NB4 (cell line): ENCODE data around the gene RAD23B.

Experiments used
- DNase-seq: peaks from one replicate; pipeline ENCODE4 v3.0.0; 2010; ENCODE audit warnings: low read depth
- H3K4me3 ChIP-seq: one replicate; pipeline ENCODE4 v1.5.1; 2011; ENCODE audit warnings: mild to moderate bottlenecking, low read depth, low read length, moderate library complexity
- MYC ChIP-seq: IDR thresholded peaks from 2 replicates; pipeline ENCODE4 v1.6.1; 2011; ENCODE audit warnings: low read depth, low read length
- POLR2A ChIP-seq: IDR thresholded peaks from 2 replicates; pipeline ENCODE4 v1.6.1; 2011; ENCODE audit warnings: mild to moderate bottlenecking; ENCODE audit not compliant: insufficient read length; ENCODE audit errors: extremely low read depth
- TF ChIP-seq, protein P1 (sequence below): IDR thresholded peaks from one replicate; pipeline ENCODE4 v1.5.1; 2012; ENCODE audit warnings: low read depth, low read length
- TF ChIP-seq, protein P2 (sequence below): IDR thresholded peaks from 2 replicates; pipeline ENCODE4 v1.6.1; 2011; ENCODE audit warnings: low read depth, low read length

RAD23B gene

DNA sequence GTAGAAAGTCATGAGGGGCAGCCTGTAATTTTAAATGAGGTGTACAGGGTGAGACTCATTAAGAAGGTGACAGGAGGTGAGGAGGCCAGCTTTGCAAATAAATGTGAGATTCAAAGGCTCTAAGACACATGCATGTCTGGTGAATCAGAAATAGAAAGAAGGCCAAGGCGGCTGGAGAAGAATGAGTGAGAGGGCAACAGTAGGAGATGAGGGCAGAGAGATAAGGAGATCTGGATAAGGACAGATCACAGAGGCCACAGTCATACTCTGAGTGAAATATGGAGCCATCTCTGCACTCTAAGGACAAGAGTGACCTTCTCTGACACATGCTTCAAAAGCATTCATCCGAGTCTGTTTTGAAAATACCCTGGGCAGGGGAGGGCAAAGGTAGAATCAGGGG is 90.7 kb downstream of the RAD23B start:
- DNase-seq: no peak
- no peak for TF ChIP-seq MYC
- no peak for TF ChIP-seq POLR2A
- TF ChIP-seq, protein P1, sequence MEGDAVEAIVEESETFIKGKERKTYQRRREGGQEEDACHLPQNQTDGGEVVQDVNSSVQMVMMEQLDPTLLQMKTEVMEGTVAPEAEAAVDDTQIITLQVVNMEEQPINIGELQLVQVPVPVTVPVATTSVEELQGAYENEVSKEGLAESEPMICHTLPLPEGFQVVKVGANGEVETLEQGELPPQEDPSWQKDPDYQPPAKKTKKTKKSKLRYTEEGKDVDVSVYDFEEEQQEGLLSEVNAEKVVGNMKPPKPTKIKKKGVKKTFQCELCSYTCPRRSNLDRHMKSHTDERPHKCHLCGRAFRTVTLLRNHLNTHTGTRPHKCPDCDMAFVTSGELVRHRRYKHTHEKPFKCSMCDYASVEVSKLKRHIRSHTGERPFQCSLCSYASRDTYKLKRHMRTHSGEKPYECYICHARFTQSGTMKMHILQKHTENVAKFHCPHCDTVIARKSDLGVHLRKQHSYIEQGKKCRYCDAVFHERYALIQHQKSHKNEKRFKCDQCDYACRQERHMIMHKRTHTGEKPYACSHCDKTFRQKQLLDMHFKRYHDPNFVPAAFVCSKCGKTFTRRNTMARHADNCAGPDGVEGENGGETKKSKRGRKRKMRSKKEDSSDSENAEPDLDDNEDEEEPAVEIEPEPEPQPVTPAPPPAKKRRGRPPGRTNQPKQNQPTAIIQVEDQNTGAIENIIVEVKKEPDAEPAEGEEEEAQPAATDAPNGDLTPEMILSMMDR: no peak
- TF ChIP-seq, protein P2, sequence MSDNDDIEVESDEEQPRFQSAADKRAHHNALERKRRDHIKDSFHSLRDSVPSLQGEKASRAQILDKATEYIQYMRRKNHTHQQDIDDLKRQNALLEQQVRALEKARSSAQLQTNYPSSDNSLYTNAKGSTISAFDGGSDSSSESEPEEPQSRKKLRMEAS: no peak
- H3K4me3 ChIP-seq: no peak overlapping the region

DNA sequence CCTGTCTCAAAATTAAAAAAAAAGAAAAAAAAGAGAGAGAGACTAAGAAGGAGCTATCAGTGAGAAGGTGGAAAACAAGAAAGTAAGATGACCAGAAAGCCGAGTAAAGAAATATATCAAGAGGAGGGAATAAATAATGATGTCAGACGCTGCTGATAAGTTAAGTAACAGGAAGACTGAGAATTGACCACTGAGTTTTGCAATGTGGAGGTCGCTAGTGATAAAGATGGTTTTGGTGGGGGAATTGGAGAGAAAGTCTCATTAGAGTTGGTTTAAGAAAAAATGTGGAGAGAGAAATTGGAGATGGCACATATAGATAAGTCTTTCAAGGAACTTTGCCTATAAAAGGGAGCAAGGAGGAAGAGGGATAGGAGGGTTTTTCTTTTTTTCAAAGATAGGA is 91.9 kb downstream of the RAD23B start:
- H3K4me3 ChIP-seq: no peak overlapping the region
- no peak for DNase-seq
- TF ChIP-seq, protein P1: no peak
- TF ChIP-seq MYC (no peak), POLR2A (no peak)
- TF ChIP-seq, protein P2: no peak

DNA sequence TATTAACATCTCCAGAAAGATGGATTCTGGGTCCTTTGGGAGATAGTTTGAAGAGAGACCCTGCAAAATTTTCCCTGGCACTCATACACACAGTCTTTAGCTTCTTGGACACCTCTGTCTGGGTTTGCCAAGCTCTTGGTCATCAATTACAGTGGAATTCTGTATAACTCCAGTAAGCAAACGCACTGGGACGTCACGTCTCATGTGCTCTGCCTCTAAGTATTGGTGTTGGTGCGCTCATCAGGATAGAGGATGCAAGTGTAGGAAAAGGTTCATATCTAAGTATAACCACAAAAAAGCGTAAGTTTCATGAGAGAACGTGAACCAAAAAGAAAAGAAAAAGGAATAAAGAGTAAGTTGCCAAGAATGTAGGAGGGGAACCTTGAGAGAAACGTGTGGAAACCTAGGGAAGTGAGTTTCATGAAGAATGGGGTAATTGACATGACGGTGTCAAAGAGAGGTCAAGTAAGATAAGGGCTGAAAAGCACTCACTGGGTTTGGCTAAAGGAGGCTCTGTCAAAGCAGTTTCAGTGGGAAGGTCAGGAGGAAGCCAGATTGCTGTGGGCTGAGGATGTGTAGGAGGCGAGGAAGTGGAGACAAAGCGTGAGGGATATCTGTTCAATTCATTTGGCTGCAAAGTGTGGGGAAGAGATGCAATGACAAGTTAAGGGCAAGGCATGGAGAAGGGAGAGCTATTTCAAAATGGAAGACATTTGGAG is 92.7 kb downstream of the RAD23B start:
- DNase-seq: peak; percentile 20
- TF ChIP-seq, protein P2: no peak
- no peak for TF ChIP-seq MYC
- TF ChIP-seq POLR2A: no peak
- TF ChIP-seq, protein P1: no peak

DNA sequence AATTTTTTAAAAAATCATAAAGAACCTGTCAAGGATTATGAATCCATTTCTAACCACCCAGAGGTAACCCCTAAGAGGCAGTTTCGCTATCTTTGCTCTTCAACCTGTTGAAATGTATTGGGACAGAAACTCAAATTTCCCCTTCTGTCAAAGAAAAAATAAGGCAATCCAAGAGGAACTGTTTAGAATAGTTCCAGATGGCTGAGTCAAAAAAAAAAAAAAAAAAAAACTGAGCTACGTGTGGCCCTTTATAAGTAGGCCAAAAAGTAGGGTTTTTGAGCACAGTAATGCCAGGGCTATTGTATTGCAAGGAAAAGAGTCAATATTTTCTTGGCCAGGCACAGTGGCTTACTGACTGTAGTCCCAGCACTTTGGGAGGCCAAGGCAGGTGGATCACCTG is 94.9 kb downstream of the RAD23B start:
- TF ChIP-seq, protein P2: no peak
- TF ChIP-seq MYC (no peak), POLR2A (no peak)
- TF ChIP-seq, protein P1: no peak
- no peak for DNase-seq

More for the DNA sequence above, 92.7 kb downstream of the RAD23B start:
- no peak overlapping the region for H3K4me3 ChIP-seq

More for the DNA sequence above, 94.9 kb downstream of the RAD23B start:
- no peak overlapping the region for H3K4me3 ChIP-seq
